Adipose tissue (tissue), 3 donors: ENCODE results near the gene ZHX3. TPM values are rescaled to one million over a fixed set of nuclear protein-coding genes. Genes with fewer than 3 reads are reported as not detected.

Source experiments
- H3K27ac ChIP-seq: one replicate; pipeline ENCODE4 v1.5.1; 2013; ENCODE audit warnings: low read depth, low read length
- WGBS, 3 donors: extraction: QIAGEN DNeasy Blood & Tissue Kit; methylation state at CpG; one replicate each; pipeline ENCODE4 v1.1.7; 2013; 5-methylcytosine and 5-hydroxymethylcytosine counted together
- polyA plus RNA-seq, 3 donors: library from polyadenylated mRNA; stranded (reverse); fragments of 200-250 nt; gene quantifications; one replicate each; pipeline ENCODE4 v1.2.3, GENCODE V29; 2013
- donor health status: healthy with polysubstance abuse.
- donor health status: Bipolar disorder and iron deficiency.
- donor health status: healthy.

The ZHX3 gene
- polyA plus RNA-seq, 3 donors = 4.5 to 25.0 (median 12.8) TPM

- 73 to 76% (median 75%) methylated on average over 3 of the region's 3 CpGs for WGBS, 3 donors
- H3K27ac ChIP-seq = peak overlapping the region; percentile 47
Measured at GRCh38 chr20:41171736-41172295, 145.7 kb downstream of the ZHX3 start.

GRCh38 chr20:41170386-41171105, 147.0 kb downstream of the ZHX3 start:
- H3K27ac ChIP-seq = no peak overlapping the region
- 91 to 95% (median 93%) methylated on average over 6 of the region's 6 CpGs for WGBS, 3 donors

GRCh38 chr20:41169791-41170351, 147.7 kb downstream of the ZHX3 start:
- no peak overlapping the region for H3K27ac ChIP-seq
- WGBS, 3 donors = 85 to 91% (median 89%) methylated on average over 14 of the region's 14 CpGs

- no peak overlapping the region for H3K27ac ChIP-seq
- WGBS, 3 donors = 92 to 94% (median 92%) methylated on average over 9 of the region's 9 CpGs
Measured at GRCh38 chr20:41169162-41169690, 148.3 kb downstream of the ZHX3 start.

GRCh38 chr20:41168281-41169161, 149.0 kb downstream of the ZHX3 start:
- 91 to 95% (median 94%) methylated on average over 10 of the region's 10 CpGs for WGBS, 3 donors
- H3K27ac ChIP-seq = no peak overlapping the region

GRCh38 chr20:41167481-41168253, 149.9 kb downstream of the ZHX3 start:
- 64 to 85% (median 70%) methylated on average over 11 of the region's 11 CpGs for WGBS, 3 donors
- no peak overlapping the region for H3K27ac ChIP-seq

GRCh38 chr20:41167118-41167470, 150.4 kb downstream of the ZHX3 start:
- no peak overlapping the region for H3K27ac ChIP-seq
- WGBS, 3 donors = 90 to 95% (median 90%) methylated on average over 3 of the region's 3 CpGs

- H3K27ac ChIP-seq = no peak overlapping the region
- WGBS, 3 donors = 91% methylated on average over 27 of the region's 27 CpGs
Measured at GRCh38 chr20:41166201-41167117, 151.1 kb downstream of the ZHX3 start.

- WGBS, 3 donors = 87 to 91% (median 90%) methylated on average over 24 of the region's 24 CpGs
- H3K27ac ChIP-seq = no peak overlapping the region
Measured at GRCh38 chr20:41165001-41165882, 152.3 kb downstream of the ZHX3 start.

GRCh38 chr20:41163821-41164220, 153.7 kb downstream of the ZHX3 start:
- 93 to 95% (median 94%) methylated on average over 11 of the region's 11 CpGs for WGBS, 3 donors
- no peak overlapping the region for H3K27ac ChIP-seq

- 94 to 97% (median 95%) methylated on average over 11 of the region's 11 CpGs for WGBS, 3 donors
- no peak overlapping the region for H3K27ac ChIP-seq
Measured at GRCh38 chr20:41162396-41162795, 155.1 kb downstream of the ZHX3 start.

GRCh38 chr20:41161886-41162285, 155.6 kb downstream of the ZHX3 start:
- 26 to 50% (median 45%) methylated on average over 1 of the region's 1 CpG for whole genome bisulfite sequencing, 3 donors
- H3K27ac ChIP-seq = no peak overlapping the region

- H3K27ac ChIP-seq = no peak overlapping the region
- WGBS, 3 donors = 85 to 93% (median 92%) methylated on average over 2 of the region's 2 CpGs
Measured at GRCh38 chr20:41160686-41161085, 156.8 kb downstream of the ZHX3 start.

- WGBS, 3 donors = 86 to 88% (median 87%) methylated on average over 10 of the region's 10 CpGs
- H3K27ac ChIP-seq = no peak overlapping the region
Measured at GRCh38 chr20:41159547-41159946, 158.0 kb downstream of the ZHX3 start.

- no peak overlapping the region for H3K27ac ChIP-seq
- WGBS, 3 donors = 78 to 84% (median 79%) methylated on average over 6 of the region's 6 CpGs
Measured at GRCh38 chr20:41158082-41158625, 159.4 kb downstream of the ZHX3 start.

- H3K27ac ChIP-seq = no peak overlapping the region
Measured at GRCh38 chr20:41155261-41155660, 162.3 kb downstream of the ZHX3 start.

More at GRCh38 chr20:41155261-41155660, 162.3 kb downstream of the ZHX3 start:
- WGBS, 3 donors = 79 to 87% (median 80%) methylated on average over 7 of the region's 7 CpGs
